HepG2 (cell line): Measurements from ENCODE around the gene KDM4D. TPM values are rescaled to one million over a fixed set of nuclear protein-coding genes. Genes with fewer than 3 reads are reported as not detected.

Experiments used
- ARID4A ChIP-seq: sonication (generic); formaldehyde crosslinking; IDR thresholded peaks from 2 replicates; pipeline ENCODE4 v1.5.0; 2020; ENCODE audit warnings: mild to moderate bottlenecking, missing genetic modification reagents, borderline replicate concordance
- CCDC6 ChIP-seq: sonication (generic); formaldehyde crosslinking; IDR thresholded peaks from 2 replicates; pipeline ENCODE4 v1.8.1; 2022; ENCODE audit warnings: mild to moderate bottlenecking, missing genetic modification reagents, moderate library complexity
- CHD2 ChIP-seq: IDR thresholded peaks from 2 replicates; pipeline ENCODE4 v1.6.1; 2011; ENCODE audit warnings: low read depth, low read length, improper control_type of control experiment
- IKZF5 ChIP-seq: IDR thresholded peaks from 2 replicates; pipeline ENCODE4 v1.6.1; 2018; ENCODE audit warnings: missing genetic modification reagents, mild to moderate bottlenecking, missing compliant biosample characterization
- KAT8 ChIP-seq: IDR thresholded peaks from 2 replicates; pipeline ENCODE4 v1.6.1; 2016; ENCODE audit warnings: missing genetic modification reagents, missing compliant biosample characterization
- KDM4B ChIP-seq: sonication (generic); formaldehyde crosslinking; IDR thresholded peaks from 2 replicates; pipeline ENCODE4 v1.4.0; 2020; ENCODE audit warnings: missing genetic modification reagents
- MED8 ChIP-seq: sonication (generic); formaldehyde crosslinking; IDR thresholded peaks from 2 replicates; pipeline ENCODE4 v1.8.1; 2023; ENCODE audit warnings: mild to moderate bottlenecking, missing genetic modification reagents; ENCODE audit not compliant: insufficient replicate concordance
- PATZ1 ChIP-seq: sonication (generic); formaldehyde crosslinking; IDR thresholded peaks from 2 replicates; pipeline ENCODE4 v1.4.0; 2020; ENCODE audit warnings: missing genetic modification reagents
- SMARCC2 ChIP-seq: fragments of 450-650 bp; IDR thresholded peaks from 2 replicates; pipeline ENCODE4 v1.6.1; 2017; ENCODE audit warnings: antibody characterized with exemption, mild to moderate bottlenecking
- SNAPC4 ChIP-seq: sonication (generic); formaldehyde crosslinking; IDR thresholded peaks from 2 replicates; pipeline ENCODE4 v1.4.0; 2020; ENCODE audit warnings: mild to moderate bottlenecking, missing genetic modification reagents
- YEATS4 ChIP-seq: sonication (generic); formaldehyde crosslinking; IDR thresholded peaks from 2 replicates; pipeline ENCODE4 v1.4.0; 2020; ENCODE audit warnings: missing genetic modification reagents, borderline replicate concordance
- ZNF12 ChIP-seq: sonication (generic); formaldehyde crosslinking; IDR thresholded peaks from 2 replicates; pipeline ENCODE4 v1.5.0; 2020; ENCODE audit warnings: missing genetic modification reagents
- ZNF563 ChIP-seq: sonication (generic); formaldehyde crosslinking; IDR thresholded peaks from 2 replicates; pipeline ENCODE4 v1.8.0; 2022; ENCODE audit warnings: mild to moderate bottlenecking, moderate library complexity, missing genetic modification reagents
- ZNF674 ChIP-seq: sonication (generic); formaldehyde crosslinking; IDR thresholded peaks from 2 replicates; pipeline ENCODE4 v1.5.0; 2020; ENCODE audit warnings: low read depth, mild to moderate bottlenecking, missing genetic modification reagents
- ZNF891 ChIP-seq: sonication (generic); formaldehyde crosslinking; IDR thresholded peaks from 2 replicates; pipeline ENCODE4 v1.5.0; 2020; ENCODE audit warnings: mild to moderate bottlenecking, missing genetic modification reagents
- ZSCAN30 ChIP-seq: sonication (generic); formaldehyde crosslinking; IDR thresholded peaks from 2 replicates; pipeline ENCODE4 v1.5.0; 2020; ENCODE audit warnings: mild to moderate bottlenecking, missing genetic modification reagents
- polyA plus RNA-seq, 8 experiments: library from polyadenylated mRNA; depleted of rRNA in 3 of 8; stranded (reverse) in 7 of 8; unstranded in 1 of 8; fragments of >200 nt; fragmentation: Illumina TruSeq in 4 of 8; extraction: Trizol in 4 of 8; gene quantifications; 2 replicates each; pipeline versions ENCODE4 v1.2.1 to v1.2.3, GENCODE V29; 2011 to 2016; ENCODE audit warnings: low read depth in 4 of 8, missing spikeins in 1 of 8, mixed read lengths in 1 of 8; ENCODE audit not compliant: insufficient read depth in 1 of 8
- total RNA-seq, 5 experiments: library from RNA; depleted of rRNA; stranded (reverse); fragments of >200 nt; fragmentation: Illumina TruSeq; extraction: Trizol; gene quantifications; 2 replicates each; pipeline ENCODE4 v1.2.3, GENCODE V29; 2016; ENCODE audit warnings: low read depth in 1 of 5

KDM4D gene
- total and polyA plus RNA-seq, 2 of the 13 experiments (the other 11 are each of a cell fraction or from before 2014, with no cell fraction given), result 0.96 to 1.3 TPM

GRCh38 chr11:94973099-94973968 lies at the start of gene KDM4D, which contains the start of gene CWC15 (continued):
- TF ChIP-seq ARID4A (CRISPR knock-in tag) (peak; percentile 87), PATZ1 (CRISPR knock-in tag) (peak; percentile 55), KAT8 (CRISPR knock-in tag) (peak; percentile 99), ZNF12 (CRISPR knock-in tag) (no peak), SNAPC4 (CRISPR knock-in tag) (0 out of 2 replicates have a peak, but pooled peaks have one; percentile 36), KDM4B (peak; percentile 62; the same call in 1 of the 2 replicates), ZNF674 (CRISPR knock-in tag) (0 out of 2 replicates have a peak, but pooled peaks have one; percentile 71), ZNF891 (CRISPR knock-in tag) (peak; percentile 56; the same call in 1 of the 2 replicates), CHD2 (peak; percentile 72; the same call in 1 of the 2 replicates), IKZF5 (CRISPR knock-in tag) (peak; percentile 83; the same call in 1 of the 2 replicates), ZNF563 (0 out of 2 replicates have a peak, but pooled peaks have one; percentile 49), ZSCAN30 (CRISPR knock-in tag) (no peak), MED8 (CRISPR knock-in tag) (peak; percentile 28), YEATS4 (CRISPR knock-in tag) (peak; percentile 83), CCDC6 (CRISPR knock-in tag) (0 out of 2 replicates have a peak, but pooled peaks have one; percentile 30), SMARCC2 (no peak)
